IMR-90 (cell line): Measurements from ENCODE around the gene PLXDC1. TPM values are rescaled to one million over a fixed set of nuclear protein-coding genes. Genes with fewer than 3 reads are reported as not detected.

Experiments
- ATAC-seq: fragments of 200-7000 bp; cut with Tn5 transposase; 2 replicates; pipeline ENCODE4 v1.9.1; 2020; ENCODE audit warnings: low read depth, mild to moderate bottlenecking, moderate library complexity
- BruUV-seq: library from RNA; stranded (reverse); fragments of 400-500 nt; replicated peaks from 2 replicates; lab custom pipeline; 2021; lab: Mats Ljungman, UMichigan
- CTCF ChIA-PET: fragments of 300-600 bp; formaldehyde crosslinking; extraction: SDS; loops from one replicate; lab custom pipeline; 2021; ENCODE audit warnings: antibody characterized with exemption; lab: Yijun Ruan, JAX
- POLR2A ChIA-PET: fragments of 300-600 bp; sonication (Branson Sonifier 250); formaldehyde crosslinking; loops from one replicate; lab custom pipeline; 2022; ENCODE audit warnings: antibody characterized with exemption; ENCODE audit not compliant: unreplicated experiment; lab: Charles Lee
- DNase-seq: peaks from one replicate; pipeline ENCODE4 v3.0.0; 2013
- H2AFZ ChIP-seq: replicated peaks from 2 replicates; pipeline ENCODE3; 2013; ENCODE audit warnings: low read length, mild to moderate bottlenecking; ENCODE audit not compliant: poor library complexity
- H2AK5ac ChIP-seq: 2 replicates; pipeline ENCODE4 v1.6.1; 2013; ENCODE audit warnings: low read depth, low read length, inconsistent platforms
- H2AK9ac ChIP-seq: replicated peaks from 2 replicates; pipeline ENCODE3; 2013; ENCODE audit warnings: mild to moderate bottlenecking, low read depth, low read length, moderate library complexity; ENCODE audit not compliant: poor library complexity
- H2BK120ac ChIP-seq: 2 replicates; pipeline ENCODE4 v1.6.1; 2013; ENCODE audit warnings: low read depth, low read length, inconsistent platforms
- H2BK15ac ChIP-seq: 3 replicates; pipeline ENCODE4 v1.6.1; 2013; ENCODE audit warnings: low read depth, low read length, inconsistent platforms
- H2BK20ac ChIP-seq: 2 replicates; pipeline ENCODE4 v1.6.1; 2013; ENCODE audit warnings: low read depth, mild to moderate bottlenecking, inconsistent platforms, low read length, moderate library complexity
- H2BK5ac ChIP-seq: 2 replicates; pipeline ENCODE4 v1.6.1; 2013; ENCODE audit warnings: mild to moderate bottlenecking, low read depth, low read length, inconsistent platforms; ENCODE audit not compliant: poor library complexity, severe bottlenecking
- H3K14ac ChIP-seq: replicated peaks from 2 replicates; pipeline ENCODE4 v1.6.1; 2013; ENCODE audit warnings: low read depth, low read length, inconsistent platforms
- H3K18ac ChIP-seq: 2 replicates; pipeline ENCODE4 v1.6.1; 2013; ENCODE audit warnings: low read depth, low read length, control low read depth
- H3K23ac ChIP-seq: 2 replicates; pipeline ENCODE4 v1.6.1; 2013; ENCODE audit warnings: low read depth, low read length, inconsistent platforms
- H3K27ac ChIP-seq: 2 replicates; pipeline ENCODE4 v1.5.1; 2013; ENCODE audit warnings: mild to moderate bottlenecking, control low read depth, low read length; ENCODE audit not compliant: insufficient read depth
- H3K27me3 ChIP-seq: 2 replicates; pipeline ENCODE4 v1.6.1; 2013; ENCODE audit warnings: low read length; ENCODE audit not compliant: control insufficient read depth, insufficient read depth
- H3K36me3 ChIP-seq: 2 replicates; pipeline ENCODE4 v1.6.1; 2013; ENCODE audit warnings: low read length, mixed read lengths; ENCODE audit not compliant: control insufficient read depth, insufficient read depth
- H3K4ac ChIP-seq: 2 replicates; pipeline ENCODE4 v1.6.1; 2013; ENCODE audit warnings: low read depth, low read length, inconsistent platforms
- H3K4me1 ChIP-seq: 2 replicates; pipeline ENCODE4 v1.6.1; 2013; ENCODE audit warnings: low read length, mixed read lengths; ENCODE audit not compliant: control insufficient read depth, insufficient read depth
- H3K4me2 ChIP-seq: 2 replicates; pipeline ENCODE4 v1.6.1; 2013; ENCODE audit warnings: low read depth, mild to moderate bottlenecking, control low read depth, low read length, moderate library complexity
- H3K4me3 ChIP-seq: 2 replicates; pipeline ENCODE4 v1.5.1; 2013; ENCODE audit warnings: low read depth, mild to moderate bottlenecking, control low read depth, low read length, moderate library complexity; ENCODE audit not compliant: insufficient read depth
- H3K56ac ChIP-seq: 2 replicates; pipeline ENCODE4 v1.6.1; 2013; ENCODE audit warnings: low read length, inconsistent platforms; ENCODE audit not compliant: insufficient read depth; ENCODE audit errors: extremely low read depth
- H3K79me1 ChIP-seq, 2 experiments: 2 replicates each; pipeline ENCODE4 v1.6.1; 2013; ENCODE audit warnings: low read length in 2 of 2, inconsistent platforms in 1 of 2, low read depth in 1 of 2
- H3K9ac ChIP-seq: 2 replicates; pipeline ENCODE4 v1.6.1; 2013; ENCODE audit warnings: low read depth, low read length, control low read depth
- H3K9me1 ChIP-seq: 2 replicates; pipeline ENCODE4 v1.6.1; 2013; ENCODE audit warnings: low read length, inconsistent platforms; ENCODE audit not compliant: insufficient read depth
- H3K9me3 ChIP-seq: 2 replicates; pipeline ENCODE4 v1.6.1; 2013; ENCODE audit warnings: low read length; ENCODE audit not compliant: control insufficient read depth, insufficient read depth
- H4K20me1 ChIP-seq: 2 replicates; pipeline ENCODE4 v1.6.1; 2013; ENCODE audit warnings: low read length, inconsistent platforms; ENCODE audit not compliant: insufficient read depth
- H4K5ac ChIP-seq: 2 replicates; pipeline ENCODE4 v1.6.1; 2013; ENCODE audit warnings: mild to moderate bottlenecking, low read depth, low read length, control low read depth
- H4K8ac ChIP-seq, 2 experiments: 2 replicates each; pipeline ENCODE4 v1.6.1; 2013; ENCODE audit warnings: low read depth in 2 of 2, low read length in 2 of 2, control low read depth in 1 of 2, inconsistent platforms in 1 of 2
- H4K91ac ChIP-seq: 2 replicates; pipeline ENCODE4 v1.6.1; 2013; ENCODE audit warnings: low read depth, low read length, inconsistent platforms; ENCODE audit not compliant: insufficient read depth
- BHLHE40 ChIP-seq: fragments of 150-350 bp; IDR thresholded peaks from 2 replicates; pipeline ENCODE4 v1.6.1; 2016; ENCODE audit warnings: mild to moderate bottlenecking, low read depth, low read length
- CEBPB ChIP-seq: IDR thresholded peaks from 2 replicates; pipeline ENCODE4 v1.6.1; 2012; ENCODE audit warnings: low read depth, low read length, improper control_type of control experiment
- CHD1 ChIP-seq: IDR thresholded peaks from 2 replicates; pipeline ENCODE4 v1.6.1; 2012; ENCODE audit warnings: low read depth, low read length, improper control_type of control experiment
- MAZ ChIP-seq: IDR thresholded peaks from 2 replicates; pipeline ENCODE4 v1.6.1; 2012; ENCODE audit warnings: low read depth, mild to moderate bottlenecking, low read length, improper control_type of control experiment, moderate library complexity, borderline replicate concordance
- POLR2A ChIP-seq: IDR thresholded peaks from 2 replicates; pipeline ENCODE4 v1.6.1; 2012; ENCODE audit warnings: mild to moderate bottlenecking, low read depth, low read length
- RAD21 ChIP-seq: IDR thresholded peaks from 2 replicates; pipeline ENCODE4 v1.6.1; 2012; ENCODE audit warnings: low read length, improper control_type of control experiment
- RCOR1 ChIP-seq: IDR thresholded peaks from 2 replicates; pipeline ENCODE4 v1.6.1; 2012; ENCODE audit warnings: mild to moderate bottlenecking, low read length, improper control_type of control experiment; ENCODE audit not compliant: insufficient replicate concordance
- WGBS, 2 experiments: methylation state at CpG; one replicate each; pipeline versions ENCODE4 v1.1.5 to v1.1.7; 2013; ENCODE audit warnings: missing lambda C conversion rate in 2 of 2; ENCODE audit not compliant: insufficient read length in 1 of 2; ENCODE audit errors: extremely low coverage in 2 of 2; 5-methylcytosine and 5-hydroxymethylcytosine counted together
- dilution Hi-C: fragments of 300-500 bp; cut with HindIII; formaldehyde crosslinking; loops from one replicate; pipeline ENCODE4 v1.14.3; 2018; ENCODE audit warnings: low sequenced_read_pairs; ENCODE audit not compliant: unreplicated experiment
- in situ Hi-C: fragments of 300-500 bp; cut with MboI; formaldehyde crosslinking; loops from 3 replicates; pipeline ENCODE4 v1.14.3; 2019; ENCODE audit warnings: low sequenced_read_pairs, inconsistent platforms, mixed read lengths
- intact Hi-C: fragments of 100-400 bp; cut with micrococcal nuclease; formaldehyde crosslinking; loops from 2 replicates; pipeline ENCODE4 v1.10.0; 2022
- polyA plus RNA-seq, 3 experiments: library from polyadenylated mRNA; depleted of rRNA; stranded (reverse); fragments of >200 nt; gene quantifications; 2 replicates each; pipeline ENCODE4 v1.2.3, GENCODE V29; 2012; ENCODE audit warnings: low replicate concordance in 1 of 3
- total RNA-seq: library from RNA; depleted of rRNA; stranded (reverse); fragments of >200 nt; gene quantifications from 2 replicates; pipeline ENCODE4 v1.2.3, GENCODE V29; 2012
- TF ChIP-seq, protein P1 (sequence below): conservative IDR thresholded peaks from 2 replicates; pipeline ENCODE4 v1.5.1; 2012; ENCODE audit warnings: mild to moderate bottlenecking, low read depth, low read length, improper control_type of control experiment

The PLXDC1 gene
- total and polyA plus RNA-seq, 2 of the 4 experiments (the other 2 are of a cell fraction) = under 0.01 to 0.50 TPM

DNA sequence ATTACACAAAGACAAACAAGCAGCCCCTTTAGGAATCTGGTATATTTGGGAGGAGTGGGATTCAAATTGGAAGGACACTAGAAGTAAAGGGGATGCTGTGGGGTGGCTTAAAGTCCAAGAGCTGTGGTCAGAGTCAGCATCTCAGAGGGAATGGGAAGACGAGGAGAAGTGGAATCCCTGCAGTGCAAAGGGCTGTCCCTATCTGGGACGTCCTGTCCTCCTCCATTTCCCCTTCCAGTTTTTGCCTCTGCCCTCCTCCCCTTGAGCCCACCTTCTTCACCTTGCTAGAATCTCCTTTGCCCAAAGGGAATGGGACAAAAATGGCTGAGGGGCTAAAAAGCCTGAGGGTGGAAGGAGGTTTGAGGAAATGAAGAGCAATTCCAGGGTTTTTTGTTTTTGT is 4.2 kb upstream of the PLXDC1 start:
- dilution Hi-C loops = no loop called here
- ChIA-PET POLR2A (no interaction called here), CTCF (no interaction called here)
- Histone ChIP-seq H3K79me1 (no peaks in the 10 kb centered on the region), H4K20me1 (peaks cover 4% of the 10 kb centered on the region; the same call in 1 of the 2 replicates), H2AK9ac (no peak overlapping the region), H4K8ac (no peak overlapping the region), H2BK120ac (no peak overlapping the region), H2BK5ac (no peak overlapping the region), H3K4me2 (no peak overlapping the region), H3K27ac (no peak overlapping the region), H2AK5ac (no peak overlapping the region), H3K4me3 (no peak overlapping the region), H3K23ac (0 out of 2 replicates have a peak overlapping the region, but pooled peaks have one; percentile 14), H3K4ac (no peak overlapping the region), H2AFZ (no peak overlapping the region), H2BK15ac (no peak overlapping the region), H2BK20ac (no peak overlapping the region), H3K9ac (no peak overlapping the region), H3K4me1 (peaks cover 2% of the 10 kb centered on the region), H3K18ac (no peak overlapping the region), H3K9me1 (no peaks in the 10 kb centered on the region), H4K5ac (no peak overlapping the region), H3K14ac (no peak overlapping the region), H3K27me3 (peaks cover 11% of the 10 kb centered on the region), H3K56ac (no peak overlapping the region), H3K9me3 (no peaks in the 10 kb centered on the region), H4K91ac (no peak overlapping the region), H3K36me3 (no peaks in the 10 kb centered on the region)
- ATAC-seq (no peak), DNase-seq (no peak)
- in situ Hi-C loops = no loop called here
- no TSS peak for BruUV-seq
- intact Hi-C loops = no loop called here
- no peak for TF ChIP-seq BHLHE40
- TF ChIP-seq, protein P1, sequence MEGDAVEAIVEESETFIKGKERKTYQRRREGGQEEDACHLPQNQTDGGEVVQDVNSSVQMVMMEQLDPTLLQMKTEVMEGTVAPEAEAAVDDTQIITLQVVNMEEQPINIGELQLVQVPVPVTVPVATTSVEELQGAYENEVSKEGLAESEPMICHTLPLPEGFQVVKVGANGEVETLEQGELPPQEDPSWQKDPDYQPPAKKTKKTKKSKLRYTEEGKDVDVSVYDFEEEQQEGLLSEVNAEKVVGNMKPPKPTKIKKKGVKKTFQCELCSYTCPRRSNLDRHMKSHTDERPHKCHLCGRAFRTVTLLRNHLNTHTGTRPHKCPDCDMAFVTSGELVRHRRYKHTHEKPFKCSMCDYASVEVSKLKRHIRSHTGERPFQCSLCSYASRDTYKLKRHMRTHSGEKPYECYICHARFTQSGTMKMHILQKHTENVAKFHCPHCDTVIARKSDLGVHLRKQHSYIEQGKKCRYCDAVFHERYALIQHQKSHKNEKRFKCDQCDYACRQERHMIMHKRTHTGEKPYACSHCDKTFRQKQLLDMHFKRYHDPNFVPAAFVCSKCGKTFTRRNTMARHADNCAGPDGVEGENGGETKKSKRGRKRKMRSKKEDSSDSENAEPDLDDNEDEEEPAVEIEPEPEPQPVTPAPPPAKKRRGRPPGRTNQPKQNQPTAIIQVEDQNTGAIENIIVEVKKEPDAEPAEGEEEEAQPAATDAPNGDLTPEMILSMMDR = no peak
- TF ChIP-seq RAD21 = no peak
- TF ChIP-seq RCOR1 = no peak
- no peak for TF ChIP-seq CHD1
- no peak for TF ChIP-seq CEBPB
- TF ChIP-seq POLR2A = no peak
- TF ChIP-seq MAZ = no peak
- no CpG with 5 or more reads among the region's 2 CpGs for WGBS, 2 experiments
